ENCODE data around the gene CHST9.
"Not testable (repeated sequence)": the region's sequence is repeated elsewhere in the genome, so short reads cannot be mapped to it uniquely, and the experiment has no call there.

Gene CHST9

GRCh38 chr18:26927822-26928221 is 257.3 kb downstream of the CHST9 start:
- not testable (repeated sequence) for DNase-seq (ENCODE audit: low spot score)

GRCh38 chr18:26926066-26926675 is 258.9 kb downstream of the CHST9 start:
- DNase-seq (ENCODE audit: low spot score), result no peak

GRCh38 chr18:26925313-26925712 is 259.8 kb downstream of the CHST9 start:
- no peak for DNase-seq (ENCODE audit: low spot score)

- no peak for DNase-seq (ENCODE audit: low spot score)
Observed at GRCh38 chr18:26922313-26922712, 262.8 kb downstream of the CHST9 start.

GRCh38 chr18:26920644-26921043 is 264.5 kb downstream of the CHST9 start:
- DNase-seq (ENCODE audit: low spot score), result no peak

GRCh38 chr18:26919627-26920026 is 265.5 kb downstream of the CHST9 start:
- DNase-seq (ENCODE audit: low spot score), result no peak

GRCh38 chr18:26919201-26919600 is 265.9 kb downstream of the CHST9 start:
- no peak for DNase-seq (ENCODE audit: low spot score)

- no peak for DNase-seq (ENCODE audit: low spot score)
Observed at GRCh38 chr18:26911840-26912239, 273.3 kb downstream of the CHST9 start.

GRCh38 chr18:26909599-26910290 is 275.4 kb downstream of the CHST9 start:
- no peak for DNase-seq (ENCODE audit: low spot score)

GRCh38 chr18:26908906-26909305 is 276.2 kb downstream of the CHST9 start:
- DNase-seq (ENCODE audit: low spot score), result no peak

GRCh38 chr18:26902291-26902690 is 282.8 kb downstream of the CHST9 start:
- DNase-seq (ENCODE audit: low spot score), result no peak

- DNase-seq (ENCODE audit: low spot score), result no peak
Observed at GRCh38 chr18:26901020-26901419, 284.1 kb downstream of the CHST9 start.

GRCh38 chr18:26894426-26894825 is 290.7 kb downstream of the CHST9 start:
- DNase-seq (ENCODE audit: low spot score), result no peak

GRCh38 chr18:26893996-26894395 is 291.1 kb downstream of the CHST9 start:
- no peak for DNase-seq (ENCODE audit: low spot score)

- no peak for DNase-seq (ENCODE audit: low spot score)
Observed at GRCh38 chr18:26888259-26888658, 296.8 kb downstream of the CHST9 start.

GRCh38 chr18:26875040-26875654 is 310.0 kb downstream of the CHST9 start:
- no peak for DNase-seq (ENCODE audit: low spot score)

GRCh38 chr18:26874283-26874682 is 310.8 kb downstream of the CHST9 start:
- no peak for DNase-seq (ENCODE audit: low spot score)

- DNase-seq (ENCODE audit: low spot score), result no peak
Observed at GRCh38 chr18:26869640-26870039, 315.5 kb downstream of the CHST9 start.

GRCh38 chr18:26868968-26869586 is 316.0 kb downstream of the CHST9 start:
- no peak for DNase-seq (ENCODE audit: low spot score)

- DNase-seq (ENCODE audit: low spot score), result no peak
Observed at GRCh38 chr18:26867471-26867870, 317.6 kb downstream of the CHST9 start.

GRCh38 chr18:26865557-26865956 is 319.6 kb downstream of the CHST9 start, which contains the start of gene AQP4:
Gene AQP4, minus strand, starts transcription at chr18:26865707. Its CDS starts 18 bp downstream, at chr18:26865689.
- DNase-seq (ENCODE audit: low spot score), result no peak

- DNase-seq (ENCODE audit: low spot score), result no peak
Observed at GRCh38 chr18:26864658-26865057, 320.4 kb downstream of the CHST9 start.

GRCh38 chr18:26863921-26864497 is 321.1 kb downstream of the CHST9 start:
- DNase-seq (ENCODE audit: low spot score), result no peak

Measured in hepatic stellate cell (primary cell).